ENCODE measurements around the gene BLCAP. TPM values are rescaled to one million over a fixed set of nuclear protein-coding genes. Genes with fewer than 3 reads are reported as not detected.

BLCAP gene
- total RNA-seq, 2 donors from 2014 or later, result 66.6 to 78.7 TPM

DNA sequence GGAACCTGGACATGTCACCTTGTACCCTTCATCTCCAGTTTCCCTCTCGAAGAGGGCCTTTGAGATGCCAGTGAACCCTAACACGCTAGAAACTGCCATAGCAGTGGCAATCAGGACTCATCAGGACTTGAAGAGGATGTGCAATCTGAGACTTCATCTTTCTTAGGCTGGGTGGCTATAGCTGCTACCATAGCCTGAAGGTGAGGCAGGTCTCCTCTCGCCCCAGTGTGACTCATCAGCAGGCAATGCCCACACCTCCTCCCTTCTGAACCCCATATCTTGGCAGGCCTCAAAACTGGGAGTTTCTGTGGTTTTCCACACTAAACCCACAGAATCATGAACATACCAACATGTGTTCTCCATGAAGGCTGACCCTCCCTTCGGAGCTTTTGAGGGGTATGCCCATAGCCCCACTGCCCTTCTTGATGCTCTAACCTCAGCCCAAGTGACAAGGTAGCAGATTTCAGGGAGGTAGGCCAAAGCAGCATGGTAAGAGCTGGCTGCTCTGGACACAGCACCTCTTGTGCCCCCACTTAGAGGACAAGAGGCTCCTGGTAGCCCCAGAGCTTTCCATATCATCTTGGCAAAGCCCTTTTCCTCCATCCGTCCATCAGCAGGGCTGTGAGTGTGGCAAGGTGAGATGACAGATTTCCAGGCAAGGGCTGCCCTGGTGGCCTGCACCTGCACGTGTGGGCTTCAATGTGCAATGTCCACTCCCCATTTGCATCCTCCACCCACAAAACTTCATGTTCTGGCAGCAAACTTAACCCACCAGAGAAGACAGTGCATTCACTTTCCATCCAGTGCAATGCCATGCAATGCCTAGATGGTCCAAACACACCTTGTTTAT lies 2.6 kb downstream of the BLCAP start:
- no peak for DNase-seq (ENCODE audit: low spot score)
- H3K4me1 ChIP-seq, result peaks cover 0 to 74% of the 10 kb centered on the region in 2 donors
- TF ChIP-seq, protein P1, sequence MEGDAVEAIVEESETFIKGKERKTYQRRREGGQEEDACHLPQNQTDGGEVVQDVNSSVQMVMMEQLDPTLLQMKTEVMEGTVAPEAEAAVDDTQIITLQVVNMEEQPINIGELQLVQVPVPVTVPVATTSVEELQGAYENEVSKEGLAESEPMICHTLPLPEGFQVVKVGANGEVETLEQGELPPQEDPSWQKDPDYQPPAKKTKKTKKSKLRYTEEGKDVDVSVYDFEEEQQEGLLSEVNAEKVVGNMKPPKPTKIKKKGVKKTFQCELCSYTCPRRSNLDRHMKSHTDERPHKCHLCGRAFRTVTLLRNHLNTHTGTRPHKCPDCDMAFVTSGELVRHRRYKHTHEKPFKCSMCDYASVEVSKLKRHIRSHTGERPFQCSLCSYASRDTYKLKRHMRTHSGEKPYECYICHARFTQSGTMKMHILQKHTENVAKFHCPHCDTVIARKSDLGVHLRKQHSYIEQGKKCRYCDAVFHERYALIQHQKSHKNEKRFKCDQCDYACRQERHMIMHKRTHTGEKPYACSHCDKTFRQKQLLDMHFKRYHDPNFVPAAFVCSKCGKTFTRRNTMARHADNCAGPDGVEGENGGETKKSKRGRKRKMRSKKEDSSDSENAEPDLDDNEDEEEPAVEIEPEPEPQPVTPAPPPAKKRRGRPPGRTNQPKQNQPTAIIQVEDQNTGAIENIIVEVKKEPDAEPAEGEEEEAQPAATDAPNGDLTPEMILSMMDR (IDR thresholded peaks at IDR 0.05), result no peak
- H3K9me3 ChIP-seq, result no peaks in the 10 kb centered on the region
- no peaks in the 10 kb centered on the region for H3K27me3 ChIP-seq
- no peak overlapping the region for H3K4me3 ChIP-seq
- H3K36me3 ChIP-seq, result no peaks in the 10 kb centered on the region
- peak overlapping the region in 1 of 2 donors; percentile 95 for H3K27ac ChIP-seq

DNA sequence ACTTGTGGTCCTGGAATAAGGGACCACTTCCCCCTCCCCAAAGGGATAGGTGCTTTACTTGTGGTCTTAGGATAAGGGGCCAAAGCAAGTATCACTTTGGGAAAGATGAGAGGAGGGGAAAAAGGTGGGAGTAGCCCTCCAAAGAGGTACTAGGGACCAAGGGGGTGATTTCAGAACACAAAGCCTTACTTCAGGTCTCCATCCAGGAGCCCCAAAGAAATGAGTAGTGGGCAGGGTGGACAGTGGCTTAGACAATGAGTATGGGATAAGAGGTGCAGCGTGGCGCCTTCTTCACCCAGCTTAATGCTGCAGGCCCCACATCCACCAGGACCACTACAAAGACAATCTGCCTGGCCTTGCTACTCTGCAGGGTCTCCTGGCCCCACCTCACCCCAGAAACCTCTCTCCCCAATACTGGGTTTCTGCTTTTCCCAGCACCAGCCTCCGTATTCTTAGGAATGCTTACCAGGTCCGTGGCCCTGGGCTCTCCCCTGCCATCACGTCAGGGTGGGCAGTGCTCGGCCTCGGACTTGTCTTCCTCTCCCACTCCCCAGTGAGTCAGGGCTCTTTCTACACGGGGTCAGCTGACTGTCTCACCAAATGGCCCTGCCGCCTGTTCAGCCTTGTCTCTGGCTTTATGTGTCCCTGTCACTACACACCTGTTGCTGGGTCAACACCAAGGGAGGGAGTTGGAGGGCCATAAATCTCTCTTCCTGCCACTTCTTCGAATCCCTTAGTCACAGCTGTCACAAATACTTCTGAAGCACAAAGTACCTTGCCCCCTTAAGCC lies 3.6 kb downstream of the BLCAP start:
- peak overlapping the region in 1 of 2 donors; percentile 31 for H3K27ac ChIP-seq
- TF ChIP-seq, protein P1 (IDR thresholded peaks at IDR 0.05), result no peak
- H3K9me3 ChIP-seq, result no peaks in the 10 kb centered on the region
- DNase-seq (ENCODE audit: low spot score), result no peak
- no peaks in the 10 kb centered on the region for H3K36me3 ChIP-seq
- no peaks in the 10 kb centered on the region for H3K27me3 ChIP-seq
- no peak overlapping the region for H3K4me3 ChIP-seq
- peaks cover 0 to 84% of the 10 kb centered on the region in 2 donors for H3K4me1 ChIP-seq

DNA sequence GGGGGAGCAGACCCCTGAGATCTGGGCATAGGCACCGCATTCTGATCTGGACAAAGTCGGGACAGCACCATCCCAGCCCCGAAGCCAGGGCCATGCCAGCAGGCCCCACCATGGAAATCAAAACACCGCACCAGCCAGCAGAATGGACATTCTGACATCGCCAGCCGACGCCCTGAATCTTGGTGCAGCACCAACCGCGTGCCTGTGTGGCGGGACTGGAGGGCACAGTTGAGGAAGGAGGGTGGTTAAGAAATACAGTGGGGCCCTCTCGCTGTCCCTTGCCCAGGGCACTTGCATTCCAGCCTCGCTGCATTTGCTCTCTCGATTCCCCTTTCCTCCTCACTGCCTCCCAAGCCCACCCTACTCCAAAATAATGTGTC lies 4.7 kb downstream of the BLCAP start:
- DNase-seq (ENCODE audit: low spot score), result no peak
- Histone ChIP-seq H3K27ac (peak overlapping the region; percentile 17 to 28), H3K9me3 (no peaks in the 10 kb centered on the region), H3K27me3 (no peaks in the 10 kb centered on the region), H3K4me3 (no peak overlapping the region), H3K4me1 (peaks cover 0 to 87% of the 10 kb centered on the region in 2 donors), H3K36me3 (peaks cover 8% of the 10 kb centered on the region)
- TF ChIP-seq, protein P1 (IDR thresholded peaks at IDR 0.05), result no peak

DNA sequence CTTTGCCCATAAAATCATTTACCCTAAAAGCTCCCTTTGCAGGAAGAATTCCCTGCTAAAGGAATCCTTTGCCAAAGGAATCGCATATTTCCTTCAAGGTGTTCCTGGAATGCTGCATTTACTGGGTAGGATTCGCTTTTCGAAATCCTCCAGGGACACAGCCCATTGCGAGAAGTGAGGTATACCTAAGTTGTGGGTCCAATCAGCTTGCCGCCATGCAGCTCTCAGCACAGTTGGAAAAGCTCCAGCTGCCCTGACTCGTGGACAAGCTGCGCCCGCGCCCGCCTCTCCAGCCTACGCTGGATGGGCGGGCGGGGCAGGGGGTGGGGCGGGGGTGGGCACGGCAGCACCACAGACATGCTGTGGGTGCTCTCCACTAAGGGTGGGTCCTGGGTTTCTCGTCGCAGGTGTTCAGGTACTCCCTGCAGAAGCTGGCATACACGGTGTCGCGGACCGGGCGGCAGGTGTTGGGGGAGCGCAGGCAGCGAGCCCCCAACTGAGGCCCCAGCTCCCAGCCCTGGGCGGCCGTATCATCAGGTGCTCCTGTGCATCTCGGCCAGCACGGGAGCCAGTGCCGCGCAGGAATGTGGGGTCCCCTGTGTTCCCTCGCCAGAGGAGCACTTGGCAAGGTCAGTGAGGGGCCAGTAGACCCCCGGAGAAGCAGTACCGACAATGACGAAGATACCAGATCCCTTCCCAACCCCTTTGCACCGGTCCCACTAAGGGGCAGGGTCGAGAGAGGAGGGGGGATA lies 5.2 kb downstream of the BLCAP start:
- H3K27me3 ChIP-seq, result no peaks in the 10 kb centered on the region
- TF ChIP-seq, protein P1 (IDR thresholded peaks at IDR 0.05), result no peak
- DNase-seq (ENCODE audit: low spot score), result no peak
- no peak overlapping the region for H3K4me3 ChIP-seq
- peaks cover 0 to 92% of the 10 kb centered on the region in 2 donors for H3K4me1 ChIP-seq
- no peaks in the 10 kb centered on the region for H3K9me3 ChIP-seq
- peak overlapping the region; percentile 17 to 28 for H3K27ac ChIP-seq
- H3K36me3 ChIP-seq, result peaks cover 11% of the 10 kb centered on the region

DNA sequence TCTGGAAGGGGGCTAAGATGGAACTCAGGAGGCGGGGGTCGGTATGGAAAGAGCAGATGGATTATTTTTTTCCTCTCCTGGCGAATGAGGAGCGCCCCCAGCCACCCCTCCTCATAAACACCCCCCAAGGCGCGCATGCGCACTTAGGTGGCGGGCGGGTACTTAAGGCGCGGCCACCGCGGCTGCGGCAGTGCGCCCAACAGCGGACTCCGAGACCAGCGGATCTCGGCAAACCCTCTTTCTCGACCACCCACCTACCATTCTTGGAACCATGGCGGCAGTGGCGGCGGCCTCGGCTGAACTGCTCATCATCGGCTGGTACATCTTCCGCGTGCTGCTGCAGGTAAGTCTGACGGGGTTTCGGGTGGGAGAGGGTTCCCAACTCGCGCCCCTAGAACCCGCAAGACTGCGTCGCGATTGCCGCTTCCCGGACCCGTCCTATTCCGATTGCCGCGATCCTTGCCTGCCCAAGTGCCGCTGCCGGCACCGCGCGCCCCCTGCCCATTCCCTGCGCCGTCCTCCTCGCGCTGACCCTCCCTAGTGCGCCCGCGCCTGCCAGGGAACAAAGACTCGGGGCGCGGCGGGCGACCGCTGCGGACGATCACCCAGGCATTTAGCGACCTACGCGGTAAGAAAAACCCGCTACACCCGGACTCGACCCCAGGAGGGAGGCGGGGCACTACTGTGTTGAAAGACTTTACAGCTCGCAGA lies 6.5 kb downstream of the BLCAP start, which contains the start of gene NNAT:
NNAT (plus strand) TSS at position 190 of the 711 bp plus-strand sequence; CDS start at position 272, 82 bp downstream.
- H3K4me3 ChIP-seq, result peak within 1 kb of the TSS in 1 of 2 donors; percentile 23
- peak within 1 kb of the TSS in 1 of 2 donors; percentile 17 for H3K27ac ChIP-seq
- no peak for DNase-seq (ENCODE audit: low spot score)
- TF ChIP-seq, protein P1 (IDR thresholded peaks at IDR 0.05), result no peak
- peaks cover 0 to 96% of the 10 kb centered on the region in 2 donors for H3K4me1 ChIP-seq
- H3K27me3 ChIP-seq, result no peaks in the 10 kb centered on the region
- H3K36me3 ChIP-seq, result peaks cover 15% of the 10 kb centered on the region
- H3K9me3 ChIP-seq, result no peaks in the 10 kb centered on the region

Data from right atrium auricular region (tissue), 2 donors.